Measurements from ENCODE around the gene GNAT2. TPM values are rescaled to one million over a fixed set of nuclear protein-coding genes. Genes with fewer than 3 reads are reported as not detected.

The GNAT2 gene
- total RNA-seq, 1 donor from 2014 or later, result not detected

- no peak overlapping the region for H3K27ac Mint-ChIP-seq
- Histone ChIP-seq H3K9ac (no peak overlapping the region), H3K4me2 (no peak overlapping the region), H3K4me3 (no peak overlapping the region), H3K79me2 (ENCODE audit: low read depth) (no peaks in the 10 kb centered on the region), H4K20me1 (ENCODE audit: low read depth) (no peaks in the 10 kb centered on the region), H3K27me3 (peaks cover 30% of the 10 kb centered on the region), H3K36me3 (no peaks in the 10 kb centered on the region), H3K27ac (no peak overlapping the region), H3F3A (ENCODE audit: low read depth) (peaks cover 4% of the 10 kb centered on the region), H3K9me3 (ENCODE audit: low read depth) (no peaks in the 10 kb centered on the region), H3K4me1 (peaks cover 3% of the 10 kb centered on the region), H2AFZ (replicated peaks) (no peak overlapping the region)
- no peak for DNase-seq (ENCODE audit: low spot score)
- TF ChIP-seq EZH2 (IDR thresholded peaks at IDR 0.05) (no peak), EZH2phosphoT487 (IDR thresholded peaks at IDR 0.05) (no peak), CTCF (IDR thresholded peaks at IDR 0.05) (no peak)
- no peaks in the 10 kb centered on the region for H3K9me3 Mint-ChIP-seq
- peaks cover 17% of the 10 kb centered on the region for H3K4me1 Mint-ChIP-seq
- peak overlapping the region; percentile 71 for H3K4me3 Mint-ChIP-seq
- H3K27me3 Mint-ChIP-seq (ENCODE audit: insufficient read depth, low read depth), result peaks cover 13% of the 10 kb centered on the region
- H3K36me3 Mint-ChIP-seq, result peaks cover 6% of the 10 kb centered on the region
These were observed 38.0 kb upstream of the GNAT2 start for GRCh38 chr1:109657395-109657794.

GRCh38 chr1:109655615-109656519 is 36.5 kb upstream of the GNAT2 start, which contains the start of gene GSTM4:
GSTM4 (plus strand) TSS chr1:109656099; CDS start chr1:109656390, 291 bp downstream.
- no peak within 1 kb of the TSS for H3K27ac ChIP-seq
- H3K4me1 ChIP-seq, result peaks cover 3% of the 10 kb centered on the region
- H3K4me2 ChIP-seq, result peak within 1 kb of the TSS; percentile 89
- peak within 1 kb of the TSS; percentile 64 for H3K4me3 ChIP-seq
- no peaks in the 10 kb centered on the region for H3K36me3 ChIP-seq
- no peaks in the 10 kb centered on the region for H3K9me3 ChIP-seq (ENCODE audit: low read depth)
- no peak within 1 kb of the TSS for H3K9ac ChIP-seq
- H3K79me2 ChIP-seq (ENCODE audit: low read depth), result no peaks in the 10 kb centered on the region
- Mint-ChIP-seq H3K27ac (peak within 1 kb of the TSS; percentile 92), H3K9me3 (no peaks in the 10 kb centered on the region), H3K36me3 (peaks cover 6% of the 10 kb centered on the region), H3K4me3 (peak within 1 kb of the TSS; percentile 93), H3K4me1 (peaks cover 17% of the 10 kb centered on the region), H3K27me3 (ENCODE audit: insufficient read depth, low read depth) (peaks cover 13% of the 10 kb centered on the region)
- H3F3A ChIP-seq (ENCODE audit: low read depth), result peaks cover 4% of the 10 kb centered on the region
- peaks cover 46% of the 10 kb centered on the region for H3K27me3 ChIP-seq
- no peak for TF ChIP-seq EZH2 (IDR thresholded peaks at IDR 0.05)
- DNase-seq (ENCODE audit: low spot score), result peak; percentile 86
- no peaks in the 10 kb centered on the region for H4K20me1 ChIP-seq (ENCODE audit: low read depth)
- H2AFZ ChIP-seq (replicated peaks), result peak within 1 kb of the TSS; percentile 67

GRCh38 chr1:109654519-109654918 is 35.1 kb upstream of the GNAT2 start:
- Mint-ChIP-seq H3K27ac (no peak overlapping the region), H3K4me1 (peaks cover 15% of the 10 kb centered on the region), H3K4me3 (peak overlapping the region; percentile 93), H3K36me3 (peaks cover 6% of the 10 kb centered on the region), H3K9me3 (no peaks in the 10 kb centered on the region), H3K27me3 (ENCODE audit: insufficient read depth, low read depth) (peaks cover 11% of the 10 kb centered on the region)
- no peak for DNase-seq (ENCODE audit: low spot score)
- Histone ChIP-seq H2AFZ (replicated peaks) (no peak overlapping the region), H3K4me2 (no peak overlapping the region), H3K79me2 (ENCODE audit: low read depth) (no peaks in the 10 kb centered on the region), H3F3A (ENCODE audit: low read depth) (peaks cover 4% of the 10 kb centered on the region), H3K9me3 (ENCODE audit: low read depth) (no peaks in the 10 kb centered on the region), H3K36me3 (no peaks in the 10 kb centered on the region), H4K20me1 (ENCODE audit: low read depth) (no peaks in the 10 kb centered on the region), H3K27ac (no peak overlapping the region), H3K27me3 (peaks cover 55% of the 10 kb centered on the region), H3K4me3 (no peak overlapping the region), H3K4me1 (peaks cover 3% of the 10 kb centered on the region), H3K9ac (no peak overlapping the region)
- TF ChIP-seq CTCF (IDR thresholded peaks at IDR 0.05), result no peak
- TF ChIP-seq EZH2 (IDR thresholded peaks at IDR 0.05), result no peak
- TF ChIP-seq EZH2phosphoT487 (IDR thresholded peaks at IDR 0.05), result no peak

- Mint-ChIP-seq H3K4me1 (peaks cover 20% of the 10 kb centered on the region), H3K36me3 (peaks cover 2% of the 10 kb centered on the region), H3K9me3 (no peaks in the 10 kb centered on the region), H3K27ac (no peak overlapping the region), H3K4me3 (no peak overlapping the region), H3K27me3 (ENCODE audit: insufficient read depth, low read depth) (peaks cover 7% of the 10 kb centered on the region)
- H4K20me1 ChIP-seq (ENCODE audit: low read depth), result no peaks in the 10 kb centered on the region
- peaks cover 4% of the 10 kb centered on the region for H3F3A ChIP-seq (ENCODE audit: low read depth)
- no peak overlapping the region for H3K4me2 ChIP-seq
- H3K4me3 ChIP-seq, result no peak overlapping the region
- H3K27me3 ChIP-seq, result peaks cover 55% of the 10 kb centered on the region
- H3K4me1 ChIP-seq, result peaks cover 3% of the 10 kb centered on the region
- no peak overlapping the region for H3K9ac ChIP-seq
- no peaks in the 10 kb centered on the region for H3K9me3 ChIP-seq (ENCODE audit: low read depth)
- H3K79me2 ChIP-seq (ENCODE audit: low read depth), result no peaks in the 10 kb centered on the region
- no peaks in the 10 kb centered on the region for H3K36me3 ChIP-seq
- H2AFZ ChIP-seq (replicated peaks), result no peak overlapping the region
- no peak overlapping the region for H3K27ac ChIP-seq
- TF ChIP-seq EZH2phosphoT487 (IDR thresholded peaks at IDR 0.05) (no peak), EZH2 (IDR thresholded peaks at IDR 0.05) (no peak), CTCF (IDR thresholded peaks at IDR 0.05) (no peak)
- DNase-seq (ENCODE audit: low spot score), result no peak
These were observed 33.9 kb upstream of the GNAT2 start for GRCh38 chr1:109653306-109653705.

Measured in neural progenitor cell (in vitro differentiated cells).